ENCODE data around the gene PIEZO1.
"Not testable (repeated sequence)": the region's sequence is repeated elsewhere in the genome, so short reads cannot be mapped to it uniquely, and the experiment has no call there.

Gene PIEZO1

DNA sequence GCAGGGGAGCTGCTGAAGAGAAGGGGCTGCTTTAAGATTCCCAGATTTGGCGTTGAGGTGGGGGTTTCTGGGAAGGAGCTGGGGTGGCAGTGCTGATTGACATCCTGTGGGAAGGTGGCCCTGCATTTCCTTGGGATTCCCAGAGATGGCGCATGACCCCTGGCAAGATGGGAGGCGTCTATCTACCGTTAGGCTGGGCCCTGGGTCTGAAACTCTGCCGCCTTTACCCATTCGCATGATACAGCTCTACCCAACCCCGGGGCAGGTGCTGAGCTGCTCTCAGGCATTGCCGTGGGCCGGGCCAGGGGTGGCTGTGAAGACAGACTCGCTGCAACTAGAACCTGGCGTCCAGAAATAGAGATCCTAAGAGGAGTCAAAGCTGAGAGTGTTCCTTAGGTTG, 112.2 kb downstream of the PIEZO1 start:
- no peak for DNase-seq (ENCODE audit: low spot score)

DNA sequence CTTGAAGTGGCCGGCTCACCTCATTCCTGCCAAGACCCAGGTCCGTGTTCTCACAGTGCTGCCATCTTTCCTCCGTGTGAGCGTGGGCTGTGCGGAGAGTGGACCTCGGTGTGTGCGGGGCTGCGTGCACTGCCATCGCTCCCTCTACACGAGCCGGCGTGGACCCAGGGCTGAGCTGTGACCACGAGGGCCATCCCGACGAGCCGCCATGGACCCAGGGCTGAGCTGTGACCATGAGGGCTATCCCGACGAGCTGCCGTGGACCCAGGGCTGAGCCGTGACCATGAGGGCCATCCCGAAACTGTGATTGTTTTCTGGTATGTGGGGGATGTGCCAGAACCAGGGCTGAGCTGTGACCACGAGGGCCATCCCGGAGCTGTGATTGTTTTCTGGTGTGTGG, 113.2 kb downstream of the PIEZO1 start:
- no peak for DNase-seq (ENCODE audit: low spot score)

DNA sequence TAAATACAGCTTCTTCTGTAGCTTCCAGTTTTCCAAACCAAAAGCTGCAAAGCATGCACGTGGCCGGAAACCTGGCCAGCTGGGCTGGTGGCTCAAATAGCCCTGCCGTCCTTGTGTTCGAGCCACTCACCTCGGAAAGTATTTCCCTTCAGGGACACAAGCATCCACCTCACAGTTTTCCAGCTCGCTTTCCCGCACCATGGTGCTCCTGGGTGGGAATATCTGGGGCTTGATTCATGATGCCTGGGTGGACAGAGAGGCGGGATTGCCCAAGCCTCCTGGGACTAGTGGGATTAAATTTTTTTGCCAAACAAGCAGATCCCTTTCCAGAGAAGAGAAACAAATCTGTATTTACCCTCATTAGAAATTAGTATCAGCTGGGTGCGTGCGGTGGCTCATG, 115.0 kb downstream of the PIEZO1 start:
- no peak for DNase-seq (ENCODE audit: low spot score)

DNA sequence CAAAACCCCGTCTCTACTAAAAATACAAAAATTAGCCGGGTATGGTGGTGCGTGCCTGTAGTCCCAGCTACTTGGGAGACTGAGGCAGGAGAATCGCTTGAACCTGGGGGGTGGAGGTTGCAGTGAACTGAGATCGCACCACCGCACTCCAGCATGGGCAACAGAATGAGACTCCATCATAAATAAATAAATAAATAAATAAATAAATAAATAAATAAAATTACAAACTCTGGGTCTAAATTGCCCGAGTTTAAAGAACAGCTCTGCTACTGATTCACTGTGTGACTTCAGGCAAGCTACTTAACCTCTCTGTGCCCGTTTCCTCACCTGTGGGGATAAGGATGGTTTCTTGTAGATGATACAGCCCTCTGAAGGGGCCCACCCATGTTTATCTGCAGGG, 115.5 kb downstream of the PIEZO1 start:
- not testable (repeated sequence) for DNase-seq (ENCODE audit: low spot score)

DNA sequence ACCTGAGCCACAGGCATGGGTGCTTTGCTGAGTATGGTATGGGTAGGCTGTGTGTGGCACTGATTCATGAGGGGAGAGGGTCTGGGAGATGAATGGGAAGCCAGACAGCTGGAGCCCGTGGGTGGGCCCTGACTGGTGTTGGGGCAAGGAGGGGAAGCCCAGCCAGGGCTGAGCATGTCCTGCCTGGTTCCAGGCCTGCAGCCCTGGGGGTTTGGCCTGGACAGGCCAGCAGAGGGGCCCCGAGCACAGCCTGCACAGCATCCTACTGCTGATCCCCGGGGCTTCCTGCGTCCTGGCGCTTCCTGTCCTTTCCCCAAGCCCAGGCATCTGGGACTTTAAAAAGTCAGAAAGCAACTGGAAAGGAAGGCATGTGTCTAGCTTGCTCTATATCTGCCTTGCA, 117.6 kb downstream of the PIEZO1 start:
- DNase-seq (ENCODE audit: low spot score): no peak

DNA sequence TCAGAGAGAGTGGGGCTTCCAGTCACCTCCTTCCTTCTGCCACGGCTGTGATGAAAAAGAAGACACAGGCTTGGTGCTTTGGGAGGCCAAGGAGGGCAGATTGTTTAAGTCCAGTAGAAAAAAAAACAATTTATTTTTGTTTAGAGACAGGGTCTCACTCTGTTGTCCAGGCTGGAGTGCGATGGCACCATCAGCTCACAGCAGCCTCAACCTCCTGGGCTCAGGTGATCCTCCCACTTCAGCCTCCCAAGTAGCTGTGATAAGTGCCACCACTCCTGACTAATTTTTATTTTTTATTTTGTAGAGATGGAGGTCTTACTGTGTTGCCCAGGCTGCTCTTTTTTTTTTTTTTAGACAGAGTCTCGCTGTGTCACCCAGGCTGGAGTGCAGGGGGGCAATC, 119.5 kb downstream of the PIEZO1 start:
- DNase-seq (ENCODE audit: low spot score): no peak
